NCI-H2171 treated with DMSO at 0.1 percent for 48 hours (cell line): ENCODE data around the gene ARF3.

Experiments
- DNase-seq: peaks from one replicate; lab custom pipeline; 2025; lab: John Stamatoyannopoulos, UW

ARF3 gene

GRCh38 chr12:48966177-48966895 lies 9.0 kb upstream of the ARF3 start:
- no peak for DNase-seq

- DNase-seq = no peak
These were observed 8.1 kb upstream of the ARF3 start for GRCh38 chr12:48965298-48965838.

GRCh38 chr12:48961801-48962200 lies 4.5 kb upstream of the ARF3 start:
- no peak for DNase-seq

- DNase-seq = no peak
These were observed 4.0 kb upstream of the ARF3 start for GRCh38 chr12:48961331-48961730.

GRCh38 chr12:48960834-48961233 lies 3.5 kb upstream of the ARF3 start:
- DNase-seq = no peak

GRCh38 chr12:48958049-48958388 lies 732 bp upstream of the ARF3 start:
- peak; percentile 76 for DNase-seq

GRCh38 chr12:48956279-48957140 lies 777 bp downstream of the ARF3 start:
- DNase-seq = peak; percentile 97

GRCh38 chr12:48954841-48955501 lies 2.3 kb downstream of the ARF3 start:
- DNase-seq = no peak

- no peak for DNase-seq
These were observed 3.2 kb downstream of the ARF3 start for GRCh38 chr12:48954061-48954460.

GRCh38 chr12:48952691-48953090 lies 4.6 kb downstream of the ARF3 start:
- no peak for DNase-seq

- no peak for DNase-seq
These were observed 9.6 kb downstream of the ARF3 start for GRCh38 chr12:48947727-48948126.

- DNase-seq = no peak
These were observed 10.3 kb downstream of the ARF3 start for GRCh38 chr12:48946943-48947342.

GRCh38 chr12:48946205-48946604 lies 11.1 kb downstream of the ARF3 start:
- peak; percentile 58 for DNase-seq

- no peak for DNase-seq
These were observed 14.1 kb downstream of the ARF3 start for GRCh38 chr12:48943221-48943620.

- DNase-seq = no peak
These were observed 17.1 kb downstream of the ARF3 start for GRCh38 chr12:48940181-48940580.

GRCh38 chr12:48938805-48939204 lies 18.5 kb downstream of the ARF3 start:
- no peak for DNase-seq

GRCh38 chr12:48937170-48937569 lies 20.1 kb downstream of the ARF3 start:
- no peak for DNase-seq

- DNase-seq = peak; percentile 41
These were observed 20.8 kb downstream of the ARF3 start for GRCh38 chr12:48936379-48936979.

GRCh38 chr12:48934312-48934706 lies 23.0 kb downstream of the ARF3 start:
- DNase-seq = peak; percentile 26

- DNase-seq = no peak
These were observed 23.5 kb downstream of the ARF3 start for GRCh38 chr12:48933664-48934311.

GRCh38 chr12:48932878-48933277 lies 24.4 kb downstream of the ARF3 start:
- DNase-seq = no peak

GRCh38 chr12:48930475-48930874 lies 26.8 kb downstream of the ARF3 start:
- no peak for DNase-seq
